HEK293T (cell line): Measurements from ENCODE around the gene RAB10.

Experiments
- BHLHE40 ChIP-seq: fragments of 450-650 bp; IDR thresholded peaks from 2 replicates; pipeline ENCODE4 v1.6.1; 2016; ENCODE audit warnings: mild to moderate bottlenecking, moderate library complexity, borderline replicate concordance
- CTBP1 ChIP-seq: fragments of 450-650 bp; IDR thresholded peaks from 2 replicates; pipeline ENCODE4 v1.6.1; 2016; ENCODE audit warnings: borderline replicate concordance
- FOXM1 ChIP-seq: fragments of 450-650 bp; IDR thresholded peaks from 2 replicates; pipeline ENCODE4 v1.6.1; 2017; ENCODE audit warnings: mild to moderate bottlenecking, borderline replicate concordance

GRCh38 chr2:26074676-26075075, 40.8 kb downstream of the RAB10 start:
- TF ChIP-seq CTBP1 (no peak), BHLHE40 (no peak), FOXM1 (no peak)
